Endodermal cell (in vitro differentiated cells): Measurements from ENCODE around the gene ABCA2. TPM values are rescaled to one million over a fixed set of nuclear protein-coding genes. Genes with fewer than 3 reads are reported as not detected.

ENCODE experiments used
- DNase-seq: peaks from one replicate; pipeline ENCODE4 v3.0.0-alpha.2; 2017
- H3K27ac ChIP-seq: 2 replicates; pipeline ENCODE4 v1.5.1; 2013; ENCODE audit warnings: mild to moderate bottlenecking, low read depth, low read length, moderate library complexity
- H3K27me3 ChIP-seq: 2 replicates; pipeline ENCODE4 v1.6.1; 2013; ENCODE audit warnings: mild to moderate bottlenecking, low read length, moderate library complexity; ENCODE audit not compliant: insufficient read depth, control insufficient read depth, poor library complexity, severe bottlenecking
- H3K36me3 ChIP-seq: 2 replicates; pipeline ENCODE4 v1.7.0; 2013; ENCODE audit warnings: mild to moderate bottlenecking, low read length, moderate library complexity; ENCODE audit not compliant: control insufficient read depth, insufficient read depth
- H3K4me1 ChIP-seq: one replicate; pipeline ENCODE4 v1.7.0; 2013; ENCODE audit warnings: low read length; ENCODE audit not compliant: control insufficient read depth, insufficient read depth
- H3K4me3 ChIP-seq: 2 replicates; pipeline ENCODE4 v1.5.1; 2013; ENCODE audit warnings: mild to moderate bottlenecking, low read length, moderate library complexity
- H3K9ac ChIP-seq: 2 replicates; pipeline ENCODE4 v1.6.1; 2013; ENCODE audit warnings: mild to moderate bottlenecking, low read length, moderate library complexity; ENCODE audit not compliant: poor library complexity, severe bottlenecking; ENCODE audit errors: extremely low read depth
- H3K9me3 ChIP-seq: 2 replicates; pipeline ENCODE4 v1.6.1; 2013; ENCODE audit warnings: mild to moderate bottlenecking, low read length, moderate library complexity; ENCODE audit not compliant: control insufficient read depth
- H3K27ac Mint-ChIP-seq: 2 replicates; pipeline ENCODE4 v1.8.0; 2020; ENCODE audit warnings: mixed read lengths
- H3K27me3 Mint-ChIP-seq: 2 replicates; pipeline ENCODE4 v1.8.0; 2021; ENCODE audit warnings: mild to moderate bottlenecking, mixed read lengths; ENCODE audit not compliant: insufficient read depth
- H3K36me3 Mint-ChIP-seq: 2 replicates; pipeline ENCODE4 v1.8.0; 2020; ENCODE audit warnings: low read depth, mixed read lengths
- H3K4me1 Mint-ChIP-seq: 2 replicates; pipeline ENCODE4 v1.8.0; 2020; ENCODE audit warnings: mixed read lengths
- H3K4me3 Mint-ChIP-seq: 2 replicates; pipeline ENCODE4 v1.8.0; 2020; ENCODE audit warnings: mild to moderate bottlenecking, moderate library complexity, mixed read lengths
- H3K9me3 Mint-ChIP-seq: 2 replicates; pipeline ENCODE4 v1.8.0; 2020; ENCODE audit warnings: mild to moderate bottlenecking, mixed read lengths
- WGBS, 2 experiments: methylation state at CpG; one replicate each; pipeline versions ENCODE4 v1.1.5 to v1.1.7; 2013; ENCODE audit warnings: missing lambda C conversion rate in 2 of 2, mixed read lengths in 1 of 2; ENCODE audit not compliant: insufficient coverage in 1 of 2, insufficient read length in 1 of 2; 5-methylcytosine and 5-hydroxymethylcytosine counted together
- total RNA-seq, 2 donors: library from RNA; stranded (reverse); fragmentation: NEBNext Ultra II Directional in 1 of 2; extraction: Animal tissue kit (Norgen Biotek cat#: 25700) in 1 of 2; gene quantifications; 2 replicates in 1 of 2; 3 replicates in 1 of 2; pipeline ENCODE4 v1.2.1, GENCODE V29; 2021
- TF ChIP-seq, protein P1 (sequence below): fragments of 200-600 bp; sonication (generic); conservative IDR thresholded peaks from 2 replicates; pipeline ENCODE4 v1.5.0; 2021; ENCODE audit warnings: antibody characterized with exemption, mild to moderate bottlenecking

The ABCA2 gene
- total RNA-seq, 2 donors from 2014 or later: 21.5 to 30.0 TPM

DNA sequence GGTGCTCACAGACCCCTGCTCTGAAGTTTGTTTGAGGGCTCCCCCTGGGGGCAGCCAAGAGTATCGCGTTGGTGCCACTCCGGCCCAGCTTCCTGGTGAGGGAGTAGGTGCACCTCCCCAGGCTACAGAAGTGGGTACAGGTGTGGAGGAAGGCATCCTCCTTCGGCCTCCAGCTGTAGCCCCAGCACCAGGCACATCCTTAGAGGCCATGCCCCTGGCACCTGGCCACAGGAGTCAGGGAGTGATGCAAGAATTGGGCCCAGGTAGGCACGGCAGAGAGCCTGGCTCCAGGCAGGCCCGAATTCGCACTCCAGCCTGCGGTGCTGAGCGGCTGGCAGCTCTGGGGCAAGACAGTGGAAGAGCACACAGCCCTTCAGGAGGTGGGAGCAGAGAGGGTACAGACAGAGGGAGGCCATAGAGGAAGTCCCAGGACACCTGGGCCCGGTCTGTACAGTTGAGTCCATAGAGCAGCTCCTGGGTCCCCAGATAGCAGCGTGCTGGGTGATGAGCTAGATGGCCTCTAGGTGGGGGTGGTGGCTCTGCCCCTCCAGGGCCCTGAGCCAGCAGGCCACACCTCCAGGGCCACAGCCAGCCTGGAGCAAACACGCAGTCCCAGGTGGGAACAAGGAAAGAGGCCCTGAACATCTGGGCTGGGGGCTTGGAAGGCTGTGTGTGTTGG is 40.0 kb upstream of the ABCA2 start:
- Mint-ChIP-seq H3K9me3 (no peaks in the 10 kb centered on the region), H3K4me3 (peak overlapping the region; percentile 54), H3K36me3 (peaks cover 2% of the 10 kb centered on the region), H3K27me3 (peaks cover 3% of the 10 kb centered on the region), H3K4me1 (peaks cover 15% of the 10 kb centered on the region), H3K27ac (peak overlapping the region; percentile 30)
- Histone ChIP-seq H3K27me3 (no peaks in the 10 kb centered on the region), H3K27ac (no peak overlapping the region), H3K4me1 (peaks cover 3% of the 10 kb centered on the region), H3K36me3 (no peaks in the 10 kb centered on the region), H3K9ac (no peak overlapping the region), H3K9me3 (no peaks in the 10 kb centered on the region), H3K4me3 (no peak overlapping the region)
- 68 to 85% methylated on average over 8 to 12 of the region's 12 CpGs for WGBS, 2 experiments
- DNase-seq: peak; percentile 94
- TF ChIP-seq, protein P1, sequence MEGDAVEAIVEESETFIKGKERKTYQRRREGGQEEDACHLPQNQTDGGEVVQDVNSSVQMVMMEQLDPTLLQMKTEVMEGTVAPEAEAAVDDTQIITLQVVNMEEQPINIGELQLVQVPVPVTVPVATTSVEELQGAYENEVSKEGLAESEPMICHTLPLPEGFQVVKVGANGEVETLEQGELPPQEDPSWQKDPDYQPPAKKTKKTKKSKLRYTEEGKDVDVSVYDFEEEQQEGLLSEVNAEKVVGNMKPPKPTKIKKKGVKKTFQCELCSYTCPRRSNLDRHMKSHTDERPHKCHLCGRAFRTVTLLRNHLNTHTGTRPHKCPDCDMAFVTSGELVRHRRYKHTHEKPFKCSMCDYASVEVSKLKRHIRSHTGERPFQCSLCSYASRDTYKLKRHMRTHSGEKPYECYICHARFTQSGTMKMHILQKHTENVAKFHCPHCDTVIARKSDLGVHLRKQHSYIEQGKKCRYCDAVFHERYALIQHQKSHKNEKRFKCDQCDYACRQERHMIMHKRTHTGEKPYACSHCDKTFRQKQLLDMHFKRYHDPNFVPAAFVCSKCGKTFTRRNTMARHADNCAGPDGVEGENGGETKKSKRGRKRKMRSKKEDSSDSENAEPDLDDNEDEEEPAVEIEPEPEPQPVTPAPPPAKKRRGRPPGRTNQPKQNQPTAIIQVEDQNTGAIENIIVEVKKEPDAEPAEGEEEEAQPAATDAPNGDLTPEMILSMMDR: peak; percentile 77

DNA sequence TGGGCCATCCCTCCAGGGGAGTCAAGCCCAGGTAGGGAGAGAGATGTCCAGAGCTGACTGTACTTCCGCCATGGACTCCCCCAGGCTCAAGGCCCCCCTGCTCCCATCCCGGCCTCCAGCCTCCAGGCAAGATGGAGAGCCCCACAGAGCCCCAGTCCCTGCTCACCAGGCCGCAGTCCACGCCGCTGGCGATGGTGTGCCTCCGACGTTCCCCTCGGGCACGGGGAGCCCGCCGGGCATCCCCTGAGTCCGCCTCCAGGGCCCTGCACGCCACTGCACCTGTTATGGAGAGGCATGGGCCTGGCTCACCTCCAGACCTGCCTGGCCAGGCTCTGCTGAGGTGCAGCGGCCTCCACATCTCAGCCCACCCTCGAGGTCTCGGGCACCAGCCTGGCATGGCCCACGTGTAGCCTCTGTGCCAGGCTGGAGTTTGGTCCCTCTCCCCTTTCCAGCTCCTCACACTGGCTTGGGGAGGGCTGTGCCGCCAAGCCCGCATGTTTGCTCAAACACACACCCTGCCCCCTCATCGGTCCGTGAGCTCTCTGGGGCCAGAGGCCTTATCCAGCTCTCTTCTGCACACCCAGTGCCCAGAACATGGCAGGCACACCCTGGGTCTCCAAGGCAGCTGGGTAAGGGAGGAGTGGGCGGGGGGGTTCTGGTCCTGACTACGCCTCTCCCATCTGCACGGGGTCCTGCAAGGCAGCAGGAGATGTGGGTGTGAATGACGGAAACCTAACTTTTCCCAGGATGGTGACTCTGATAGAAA is 38.2 kb upstream of the ABCA2 start:
- Histone ChIP-seq H3K9ac (no peak overlapping the region), H3K9me3 (no peaks in the 10 kb centered on the region), H3K27ac (no peak overlapping the region), H3K36me3 (no peaks in the 10 kb centered on the region), H3K4me3 (no peak overlapping the region), H3K4me1 (peaks cover 3% of the 10 kb centered on the region), H3K27me3 (no peaks in the 10 kb centered on the region)
- 93 to 96% methylated on average over 20 to 26 of the region's 26 CpGs for WGBS, 2 experiments
- no peaks in the 10 kb centered on the region for H3K27me3 Mint-ChIP-seq
- no peak overlapping the region for H3K4me3 Mint-ChIP-seq
- TF ChIP-seq, protein P1: no peak
- peaks cover 2% of the 10 kb centered on the region for H3K36me3 Mint-ChIP-seq
- H3K9me3 Mint-ChIP-seq: no peaks in the 10 kb centered on the region
- peaks cover 15% of the 10 kb centered on the region for H3K4me1 Mint-ChIP-seq
- no peak overlapping the region for H3K27ac Mint-ChIP-seq
- no peak for DNase-seq

DNA sequence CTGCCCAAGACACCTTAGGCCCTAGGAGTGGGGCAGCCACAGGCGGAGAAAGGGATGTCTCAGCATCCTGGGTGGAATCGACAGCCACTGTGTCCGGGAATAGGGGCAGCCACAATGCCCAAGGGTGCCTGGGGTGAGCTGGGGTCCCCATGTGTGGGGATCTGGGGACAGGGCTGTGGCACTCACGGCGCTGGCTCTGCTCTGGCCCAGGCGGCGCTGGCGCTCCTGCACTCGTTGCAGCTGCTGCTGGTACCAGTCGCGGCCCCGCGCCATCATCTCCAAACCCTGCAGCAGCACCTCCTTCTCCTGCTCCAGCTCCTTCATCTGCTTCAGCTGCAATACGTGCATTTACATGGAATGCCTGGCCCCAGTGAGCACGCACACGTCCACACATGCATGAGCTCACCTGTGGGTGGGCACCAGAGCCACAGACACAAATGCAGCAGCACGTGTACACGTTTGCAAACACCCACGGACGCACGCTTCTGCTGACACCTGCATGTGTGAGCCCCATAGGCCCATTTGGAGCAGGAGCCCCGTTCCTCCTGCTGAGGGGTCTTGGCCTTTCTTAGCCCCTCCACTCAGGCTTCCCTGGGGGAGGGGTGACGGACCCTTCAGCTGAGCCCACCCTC is 37.4 kb upstream of the ABCA2 start:
- Histone ChIP-seq H3K9me3 (no peaks in the 10 kb centered on the region), H3K9ac (no peak overlapping the region), H3K36me3 (no peaks in the 10 kb centered on the region), H3K27ac (no peak overlapping the region), H3K4me3 (no peak overlapping the region), H3K27me3 (no peaks in the 10 kb centered on the region), H3K4me1 (peaks cover 3% of the 10 kb centered on the region)
- 92 to 95% methylated on average over 14 to 23 of the region's 23 CpGs for WGBS, 2 experiments
- DNase-seq: no peak
- peaks cover 2% of the 10 kb centered on the region for H3K36me3 Mint-ChIP-seq
- H3K27me3 Mint-ChIP-seq: no peaks in the 10 kb centered on the region
- peaks cover 11% of the 10 kb centered on the region for H3K4me1 Mint-ChIP-seq
- TF ChIP-seq, protein P1: no peak
- H3K27ac Mint-ChIP-seq: no peak overlapping the region
- no peaks in the 10 kb centered on the region for H3K9me3 Mint-ChIP-seq
- no peak overlapping the region for H3K4me3 Mint-ChIP-seq
